Activated effector memory CD4-positive, alpha-beta T cell treated with anti-CD3 and anti-CD28 coated beads, Interleukin-2, amount 50 U/mL, for 16 hours (primary cell): ENCODE measurements around the gene C6orf120.
"Not testable (repeated sequence)": the region's sequence is repeated elsewhere in the genome, so short reads cannot be mapped to it uniquely, and the experiment has no call there.

ENCODE experiments used
- DNase-seq: peaks from one replicate; pipeline ENCODE4 v3.0.0-alpha.2; 2020

C6orf120 gene

DNA sequence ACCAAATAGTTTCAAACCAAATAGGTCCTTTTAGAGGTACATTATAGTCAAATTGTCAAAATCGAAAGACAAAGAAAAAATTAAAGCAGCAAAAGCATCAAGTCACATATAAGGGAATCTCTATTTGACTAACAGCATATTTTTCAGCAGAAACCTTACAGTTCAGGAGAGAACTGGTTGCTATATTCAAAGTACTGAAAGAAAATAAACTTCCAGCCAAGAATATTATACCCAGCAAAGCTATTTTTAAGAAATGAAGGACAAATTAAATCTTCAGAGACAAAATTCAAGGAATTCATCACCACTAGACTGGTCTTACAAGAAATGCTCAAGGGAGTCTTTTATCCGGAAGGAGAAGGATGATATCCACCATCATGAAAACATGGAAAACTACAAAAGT lies 16.1 kb upstream of the C6orf120 start:
- DNase-seq: no peak

DNA sequence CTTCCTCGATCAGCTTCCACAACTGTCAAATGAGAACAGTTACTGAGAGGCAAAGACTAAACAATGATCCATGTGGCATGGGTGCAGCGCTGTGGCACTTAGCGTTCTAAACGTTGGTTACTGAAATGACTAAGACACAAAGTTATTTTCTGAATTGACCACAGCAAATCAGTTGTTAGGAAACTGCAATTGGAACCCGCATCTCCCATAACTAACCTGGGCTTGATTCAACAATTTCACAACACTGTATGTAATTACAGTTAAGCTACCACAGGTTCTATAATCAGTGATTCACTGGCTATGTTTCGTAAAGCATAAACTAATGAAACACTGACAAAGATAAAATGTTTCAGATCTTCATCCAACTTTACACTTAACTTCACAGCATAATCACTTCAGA lies 12.6 kb upstream of the C6orf120 start:
- DNase-seq: no peak

DNA sequence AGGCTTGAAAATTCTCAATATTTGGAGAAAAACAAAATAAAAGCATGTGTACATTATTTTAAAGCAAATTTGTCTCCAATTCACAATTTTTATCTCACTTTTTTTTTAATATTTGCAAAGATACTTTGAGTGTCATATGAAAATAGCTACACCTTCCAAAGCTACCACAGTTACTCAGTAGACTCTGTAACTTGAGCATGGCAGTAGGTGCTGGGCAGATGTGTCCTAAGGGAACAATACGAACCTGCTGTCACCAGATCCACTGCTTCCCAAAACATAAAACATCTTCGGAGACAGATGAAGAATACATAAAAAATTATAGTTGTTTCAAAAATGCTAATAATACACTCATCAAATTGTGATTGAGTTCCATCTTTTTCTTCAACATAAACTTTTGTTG lies 10.7 kb upstream of the C6orf120 start:
- DNase-seq: no peak

DNA sequence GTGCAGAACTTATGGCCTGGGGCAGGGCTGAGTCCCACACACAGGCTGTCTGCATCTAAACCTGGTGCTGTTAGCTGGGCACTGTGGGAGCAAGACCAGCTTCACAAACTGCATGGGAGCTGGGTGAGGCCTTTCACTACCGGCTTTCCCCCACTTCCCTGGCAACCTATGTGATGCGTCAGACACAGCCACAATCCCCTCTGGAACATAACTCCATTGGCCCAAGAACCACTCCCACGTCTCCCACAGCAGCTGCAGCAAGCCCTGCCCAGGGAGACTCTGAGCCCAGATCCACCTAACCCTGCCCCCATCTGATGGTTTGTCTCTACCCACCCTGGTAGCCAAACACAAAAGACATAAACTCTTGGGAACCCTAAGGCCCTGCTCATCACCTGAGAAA lies 9.4 kb upstream of the C6orf120 start:
- DNase-seq: no peak

DNA sequence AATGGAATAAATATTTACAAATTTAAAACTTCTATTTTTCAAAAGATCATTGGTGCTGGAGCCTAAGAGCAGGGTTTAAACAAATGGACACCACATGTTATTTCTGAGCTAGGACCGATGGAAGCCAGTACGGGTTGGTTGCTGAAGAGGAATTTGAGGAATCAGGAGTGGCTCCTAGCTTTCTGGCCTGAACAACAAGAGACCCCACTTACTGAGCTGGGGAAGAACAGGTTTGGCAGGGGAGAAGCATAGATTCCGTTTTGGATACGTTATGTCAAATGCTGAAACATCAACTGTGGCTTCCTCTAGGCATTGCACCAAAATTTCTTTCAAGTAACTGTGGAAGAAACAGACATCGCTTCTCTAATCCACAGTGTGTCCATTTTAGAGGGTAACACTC lies 6.8 kb upstream of the C6orf120 start:
- no peak for DNase-seq

DNA sequence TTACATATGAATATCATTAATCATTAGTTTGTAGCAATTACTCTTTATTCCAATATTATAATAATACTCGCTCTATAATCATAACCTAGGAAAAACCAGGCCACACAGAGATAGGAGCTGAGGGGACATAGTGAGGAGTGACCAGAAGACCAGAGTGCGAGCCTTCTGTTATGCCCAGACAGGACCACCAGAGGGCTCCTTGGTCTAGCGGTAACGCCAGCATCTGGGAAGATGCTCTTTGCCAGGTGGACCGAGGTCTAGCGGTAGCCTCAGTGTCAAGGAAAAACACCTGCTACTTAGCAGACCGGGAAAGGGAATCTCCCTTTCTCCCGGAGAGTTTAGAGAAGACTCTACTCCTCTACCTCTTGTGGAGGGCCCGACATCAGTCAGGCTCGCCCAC lies 4.8 kb upstream of the C6orf120 start:
- DNase-seq: not testable (repeated sequence)

DNA sequence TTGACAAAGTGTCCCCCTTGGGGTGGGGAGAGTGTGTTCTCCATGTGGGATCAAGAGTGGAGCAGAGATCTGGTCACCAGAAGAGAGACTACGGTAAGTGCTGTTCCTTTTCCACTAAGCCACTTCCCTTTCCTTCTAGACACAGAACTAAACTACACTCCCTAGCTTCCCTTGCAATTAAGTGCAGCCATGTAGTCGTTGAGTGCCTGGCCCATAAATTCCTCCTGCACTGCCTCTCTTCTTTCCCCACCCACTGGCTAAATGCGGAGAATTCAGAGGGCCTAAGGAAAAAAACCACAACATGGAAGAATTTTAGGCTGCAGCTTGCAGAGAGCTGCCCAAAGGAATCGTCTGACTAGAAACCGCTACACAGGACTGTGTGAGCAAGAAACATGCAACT lies 1.6 kb upstream of the C6orf120 start:
- no peak for DNase-seq

DNA sequence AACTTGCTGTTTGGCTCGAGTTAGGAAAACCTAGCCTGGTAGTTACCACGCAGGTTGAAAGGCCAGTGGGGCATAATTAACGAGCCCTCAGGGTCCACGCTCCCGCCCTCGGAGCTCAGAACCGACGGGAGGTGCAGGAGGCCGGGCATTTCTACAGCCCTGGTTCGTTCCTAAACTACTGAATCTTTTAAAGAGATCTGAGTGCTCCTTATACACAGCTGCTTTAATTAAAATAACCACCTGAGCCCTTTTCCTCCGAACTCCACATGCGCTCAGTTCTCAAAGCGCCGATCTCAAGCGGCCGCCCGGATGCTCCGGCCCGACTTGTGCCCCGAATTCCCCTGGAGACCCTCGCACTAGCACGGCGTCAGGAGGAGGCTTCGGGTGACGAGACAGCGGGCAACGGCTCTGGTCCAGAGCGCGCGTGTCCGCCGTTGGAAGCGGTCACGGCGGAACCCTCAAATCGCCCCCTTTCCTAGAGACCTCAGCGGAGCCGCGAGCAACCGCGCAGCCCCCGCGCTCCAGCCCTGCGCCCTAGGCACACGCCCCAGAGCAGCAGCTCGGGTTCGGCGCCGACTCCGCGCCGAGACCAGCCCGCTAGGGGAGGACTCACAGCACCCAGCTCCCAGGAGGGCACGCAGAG lies 494 bp upstream of the C6orf120 start:
- no peak for DNase-seq

DNA sequence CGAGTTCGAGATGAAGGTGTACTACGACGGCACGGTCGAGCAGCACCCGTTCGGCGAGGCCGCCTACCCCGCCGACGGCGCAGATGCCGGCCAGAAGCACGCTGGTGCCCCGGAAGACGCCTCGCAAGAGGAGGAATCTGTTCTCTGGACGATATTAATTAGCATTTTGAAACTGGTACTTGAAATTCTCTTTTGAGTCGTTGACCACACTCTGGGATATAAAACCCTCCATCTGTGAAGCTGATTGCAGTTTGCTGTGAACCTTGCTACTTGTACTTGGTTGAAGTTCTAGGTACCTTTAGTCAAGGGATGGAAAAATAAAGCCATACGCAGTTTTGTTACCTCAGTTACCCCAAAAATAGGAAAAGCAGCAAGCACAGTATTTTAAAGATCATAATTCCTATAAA lies 917 bp downstream of the C6orf120 start:
- DNase-seq: no peak

DNA sequence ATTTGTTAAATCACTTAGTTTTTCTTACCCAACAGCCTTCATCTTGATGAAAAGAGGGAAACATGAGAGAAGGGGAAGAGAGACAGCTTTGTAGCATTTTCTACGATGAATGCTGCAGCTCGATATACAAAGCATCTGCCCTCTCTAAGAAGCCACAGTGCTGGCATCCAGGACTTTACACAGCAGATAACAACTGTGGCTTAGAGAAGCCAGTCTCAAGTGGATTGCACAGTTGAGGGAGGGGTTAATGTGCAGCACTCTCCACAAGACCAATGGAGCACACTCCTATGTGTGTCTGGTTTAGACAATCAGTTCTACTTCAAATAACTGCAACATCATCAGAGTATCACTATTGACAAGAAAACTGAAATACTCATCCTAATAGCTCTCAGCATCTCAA lies 5.8 kb downstream of the C6orf120 start:
- no peak for DNase-seq

DNA sequence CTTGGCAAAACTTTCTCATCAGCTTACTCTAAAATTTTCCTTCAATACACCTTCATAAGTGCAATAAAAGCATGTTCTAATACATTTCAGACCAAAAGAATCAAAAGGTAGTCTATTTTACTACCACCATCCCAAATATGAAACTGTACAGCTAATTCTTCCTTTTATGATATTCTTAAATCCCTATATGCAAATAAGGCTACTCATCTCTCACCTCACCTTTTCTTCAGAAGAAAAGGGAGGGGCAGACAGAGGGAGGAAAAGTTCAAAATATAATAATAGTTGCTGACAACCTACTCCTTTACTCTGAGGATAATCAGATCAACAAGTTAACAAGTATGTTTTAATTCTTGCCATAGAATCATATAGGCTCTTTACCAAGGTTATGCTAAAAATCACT lies 7.4 kb downstream of the C6orf120 start:
- no peak for DNase-seq

DNA sequence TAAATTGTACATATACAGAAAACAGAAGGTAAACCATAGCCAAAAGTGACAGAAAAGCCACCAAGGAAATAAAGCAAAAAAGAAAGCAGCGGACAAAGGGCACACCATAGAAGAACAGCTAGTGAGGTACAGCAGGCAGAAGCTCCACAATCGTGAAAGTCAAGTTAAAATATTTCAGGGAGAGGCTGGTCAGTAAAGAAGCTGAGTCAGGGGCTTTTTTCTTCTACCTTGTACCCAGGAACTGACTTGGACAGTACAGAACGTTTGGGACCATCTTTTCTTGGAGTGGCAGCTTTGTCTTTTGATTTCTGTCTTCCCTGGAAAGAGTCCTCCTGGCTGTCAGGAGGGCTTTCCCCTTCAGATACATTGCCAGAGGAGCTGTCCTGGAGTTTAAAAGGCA lies 8.1 kb downstream of the C6orf120 start:
- DNase-seq: no peak

DNA sequence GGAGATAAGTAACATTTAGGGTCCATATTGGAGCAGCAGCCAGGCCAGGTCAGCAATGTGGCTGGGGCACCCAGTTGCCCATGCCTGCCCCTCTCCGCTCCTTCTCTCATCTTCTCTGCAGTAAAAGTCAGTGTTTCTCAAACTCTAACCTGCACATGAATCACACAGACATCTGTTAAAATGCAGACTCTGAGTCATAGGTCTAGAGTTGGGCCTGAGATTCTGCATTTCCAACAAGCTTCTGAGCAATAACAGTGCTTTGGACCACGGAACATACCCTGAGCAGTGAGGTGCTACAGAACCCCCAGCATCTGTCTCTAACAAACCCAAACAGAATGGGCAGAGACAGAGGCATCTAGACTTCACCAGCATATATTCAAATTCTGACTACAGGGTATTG lies 12.3 kb downstream of the C6orf120 start:
- DNase-seq: no peak

DNA sequence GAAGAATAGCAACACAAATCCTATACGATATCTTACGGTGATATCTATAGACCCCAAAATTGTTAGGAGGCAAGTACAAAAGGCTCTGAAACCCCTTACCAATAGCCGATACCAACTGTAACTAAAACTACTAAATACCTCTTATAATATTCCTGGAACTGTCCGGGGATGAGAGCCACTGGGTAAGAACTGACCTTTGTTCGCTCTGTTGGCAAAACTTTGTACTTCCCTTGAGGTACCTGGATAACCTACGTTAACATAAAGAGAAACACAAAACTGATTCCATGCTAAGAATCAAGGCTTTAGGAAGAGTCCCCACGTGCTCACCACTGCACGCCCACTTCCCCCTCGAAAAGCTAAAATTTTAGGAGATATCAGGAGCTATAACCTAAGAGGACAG lies 12.7 kb downstream of the C6orf120 start:
- no peak for DNase-seq

DNA sequence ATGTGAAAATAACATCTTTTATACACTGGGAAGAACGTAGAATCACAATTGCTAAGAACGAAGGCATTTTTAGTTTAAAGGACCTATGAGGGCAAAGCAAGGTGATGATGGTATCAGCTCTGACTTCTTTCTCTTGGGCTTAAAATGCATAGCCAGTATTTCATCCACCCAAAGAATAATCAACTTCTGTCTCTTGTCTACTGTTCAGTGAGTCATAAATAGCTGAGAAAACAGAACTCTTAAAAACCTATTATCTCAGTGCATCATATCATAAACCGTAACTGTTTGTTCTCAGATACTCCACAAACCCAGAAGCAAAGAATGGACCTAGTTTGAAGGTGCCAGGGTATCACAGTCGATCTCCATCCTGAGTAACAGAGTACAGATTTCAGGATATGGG lies 17.2 kb downstream of the C6orf120 start:
- no peak for DNase-seq

DNA sequence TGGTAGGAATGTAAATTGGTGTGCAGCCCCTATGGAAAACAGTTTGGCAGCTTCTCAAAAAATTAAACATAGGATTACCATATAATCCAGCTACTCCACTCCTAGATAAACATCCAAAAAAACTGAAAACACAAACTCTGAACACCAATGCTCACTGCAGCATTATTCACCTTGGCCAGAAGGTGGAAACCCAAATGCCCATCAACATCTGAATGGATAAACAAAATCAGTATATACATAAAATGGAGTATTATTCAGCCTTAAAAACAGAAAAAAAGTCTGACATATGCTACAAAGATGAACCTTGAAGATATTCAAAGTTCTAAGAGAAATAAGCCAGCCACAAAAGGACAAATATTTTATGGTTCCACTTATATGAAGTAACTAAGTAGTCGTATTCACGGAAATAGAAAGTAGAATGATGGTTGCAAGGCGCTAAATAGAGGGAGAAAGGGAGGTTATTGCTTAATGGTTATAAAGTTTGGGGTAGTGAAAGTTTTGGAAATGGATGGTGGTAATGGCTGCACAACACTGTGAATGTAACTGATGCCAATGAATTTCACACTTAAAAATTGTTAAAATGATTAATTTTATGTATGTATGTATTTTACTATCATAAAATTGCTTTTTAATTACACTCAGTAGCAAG lies 18.4 kb downstream of the C6orf120 start:
- no peak for DNase-seq

DNA sequence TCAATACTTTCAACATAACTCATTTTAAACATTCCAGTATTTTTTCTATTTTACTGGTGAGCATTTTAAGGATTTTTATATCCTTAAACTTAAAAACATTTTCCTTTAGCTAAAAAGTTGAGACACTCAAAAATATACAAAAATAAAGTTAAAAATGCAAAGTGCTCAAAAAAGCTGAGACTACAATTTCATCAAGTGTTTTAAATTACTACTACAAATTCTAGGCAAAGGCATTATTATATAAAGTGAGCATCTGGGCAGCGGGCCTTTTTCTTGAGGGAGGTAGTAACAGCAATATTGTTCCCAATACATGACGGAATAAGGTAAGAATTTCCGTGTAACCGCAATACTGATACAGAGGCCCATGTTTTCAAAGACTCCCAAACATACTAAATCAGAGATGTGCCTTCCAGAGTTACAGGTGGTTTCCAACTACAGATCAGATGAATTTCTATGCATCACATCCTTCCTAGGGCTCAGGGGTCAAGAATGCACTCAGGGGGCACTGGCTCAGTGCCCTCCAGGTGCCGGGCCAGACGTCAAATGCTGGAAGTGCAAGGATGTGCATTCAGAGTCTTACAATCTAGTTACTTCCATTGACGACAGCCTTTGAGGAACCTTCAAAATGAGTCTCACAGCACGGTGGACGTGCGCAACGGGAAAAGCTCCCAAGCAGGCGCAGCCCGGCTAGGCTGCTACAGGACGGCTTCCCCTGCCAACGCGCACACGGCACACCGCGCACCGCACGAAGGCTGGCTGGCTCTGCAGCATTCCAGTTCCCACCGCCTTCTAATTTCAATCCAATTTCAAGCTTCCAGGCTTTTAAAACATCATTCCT lies 20.7 kb downstream of the C6orf120 start:
- DNase-seq: peak; percentile 78

DNA sequence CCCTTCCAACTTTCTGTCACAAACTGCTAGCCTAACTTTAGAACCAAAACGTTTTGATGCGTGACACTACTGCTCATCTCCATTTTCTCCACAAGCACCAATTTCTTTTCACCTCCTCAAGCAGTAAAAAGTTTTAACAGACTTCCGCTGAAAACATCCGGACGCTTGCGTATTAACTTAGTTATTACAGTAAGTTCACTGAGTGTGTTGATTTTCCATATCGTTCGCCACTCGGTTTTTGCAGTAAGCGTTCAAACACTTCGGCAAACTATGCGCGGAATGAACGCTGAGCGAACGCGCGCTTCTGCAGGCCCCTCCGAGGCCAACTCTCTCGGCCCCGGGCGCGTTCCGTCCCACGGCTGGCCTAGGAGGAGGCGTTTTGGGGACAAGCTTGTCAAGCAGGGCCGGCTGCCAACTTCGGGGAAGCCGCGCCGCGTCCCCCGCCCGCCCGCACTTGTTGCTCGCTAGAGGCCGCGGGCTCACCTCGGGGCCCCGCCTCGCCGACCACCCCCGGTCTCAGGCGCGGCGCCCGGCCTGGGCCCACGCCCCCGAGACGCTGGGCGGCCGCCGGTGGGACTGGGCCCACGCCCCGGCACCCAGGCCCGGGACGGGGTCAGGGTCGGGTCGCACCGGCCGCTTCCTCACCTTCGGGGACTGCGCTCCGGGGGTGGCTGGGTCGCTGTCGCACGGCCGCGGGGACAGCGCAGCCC lies 21.4 kb downstream of the C6orf120 start:
- peak; percentile 89 for DNase-seq

DNA sequence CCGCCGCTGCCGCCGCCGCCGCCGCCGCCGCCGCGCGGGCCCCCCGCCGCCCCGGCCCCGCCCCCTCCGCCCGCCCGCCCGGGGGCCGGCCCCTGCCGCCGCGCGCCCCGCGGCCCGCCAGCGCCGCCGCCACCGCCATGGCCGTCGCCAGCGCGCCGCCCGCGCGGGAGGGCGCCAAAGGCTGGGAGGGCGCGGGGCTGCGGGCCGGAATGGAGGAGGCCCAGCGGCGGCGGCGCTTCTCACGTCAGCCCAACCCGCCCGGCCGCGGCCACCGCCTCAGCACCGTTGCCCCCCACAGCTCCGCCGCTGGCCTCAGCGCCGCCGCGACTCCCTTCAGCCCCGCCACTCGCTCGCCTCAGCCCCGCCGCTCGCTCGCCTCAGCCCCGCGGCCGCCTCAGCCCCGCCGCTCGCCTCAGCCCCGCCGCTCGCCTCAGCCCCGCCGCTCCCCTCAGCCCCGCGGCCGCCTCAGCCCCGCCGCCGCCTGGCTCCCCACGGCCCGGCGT lies 22.1 kb downstream of the C6orf120 start:
- peak; percentile 83 for DNase-seq

DNA sequence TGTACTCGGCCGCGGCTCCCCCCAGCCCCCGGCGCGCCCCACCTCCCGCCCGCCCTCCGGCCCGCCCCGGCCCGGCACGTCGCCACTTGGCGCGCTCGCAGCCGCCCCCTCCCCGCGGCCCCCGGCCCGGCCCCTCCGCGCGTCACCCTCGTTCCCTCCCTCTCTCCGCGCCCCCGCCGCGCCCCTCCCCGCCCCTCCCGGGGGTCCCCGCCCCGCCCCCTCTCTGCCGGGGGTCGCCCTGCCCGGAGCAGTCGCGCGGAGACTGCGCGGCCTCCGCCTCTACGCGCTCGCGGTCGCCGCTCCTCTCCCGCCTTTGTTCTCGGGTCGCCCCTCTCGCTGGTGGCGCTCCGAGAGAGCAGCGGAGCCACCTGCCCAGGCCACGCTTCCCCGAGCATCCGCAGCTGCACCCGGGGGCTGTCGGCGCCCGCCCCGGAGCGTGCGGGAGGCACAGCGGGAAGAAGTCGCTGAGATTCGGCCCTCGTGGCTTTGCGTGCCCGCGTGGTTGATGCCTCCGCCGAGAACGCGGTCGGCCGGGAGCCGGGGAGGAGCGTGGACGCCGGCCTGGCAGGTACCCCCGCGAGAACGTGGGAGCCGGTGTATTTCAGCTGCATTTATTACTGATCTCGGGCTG lies 22.7 kb downstream of the C6orf120 start, which contains the start of gene PHF10:
TSS of gene PHF10 (minus strand) at position 7 of the 631 bp plus-strand sequence. CDS start 569 bp downstream, outside the sequence.
- DNase-seq: peak; percentile 89

DNA sequence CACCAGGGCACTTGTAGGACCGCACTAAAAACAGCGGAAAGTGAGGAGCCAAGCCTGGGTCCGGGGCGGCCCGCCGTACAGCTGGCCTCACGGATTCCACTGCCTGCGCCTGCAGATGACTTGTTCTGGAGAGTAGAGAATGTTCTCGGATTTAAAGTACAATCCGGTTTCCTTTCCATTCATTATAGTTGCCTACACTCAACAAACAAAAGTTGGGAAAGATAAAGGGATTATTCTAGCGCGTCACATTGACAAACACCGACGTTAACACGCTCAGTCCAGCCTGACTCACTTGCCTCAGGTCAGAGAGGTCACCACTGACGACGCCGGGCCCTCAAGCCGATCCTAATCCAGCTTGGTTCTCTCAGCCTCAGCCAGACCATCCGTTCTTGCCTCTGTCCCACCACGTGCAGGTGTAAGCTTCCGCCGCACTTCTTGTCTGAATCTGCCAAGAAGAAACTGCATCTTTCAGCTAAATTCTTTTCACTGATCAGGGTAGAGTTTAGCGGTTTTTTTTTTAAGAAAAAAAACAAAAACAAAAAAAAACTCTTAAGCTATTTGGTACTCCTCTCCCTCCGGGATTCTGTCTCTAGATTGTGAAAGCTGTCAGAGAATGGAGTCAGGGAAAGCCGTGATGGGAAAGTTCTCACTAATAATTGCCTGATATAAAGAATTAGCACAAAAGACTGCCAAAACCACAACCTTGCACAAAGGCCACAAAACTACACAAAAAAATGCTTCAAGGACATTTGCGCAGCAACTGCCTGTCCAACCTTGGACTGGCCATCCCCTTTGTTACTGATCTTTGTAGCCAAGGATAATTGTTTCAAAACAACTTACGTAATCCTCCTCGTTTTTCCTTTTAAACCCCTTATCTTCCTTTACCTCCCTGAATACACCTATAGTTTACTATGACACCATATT lies 23.5 kb downstream of the C6orf120 start:
- no peak for DNase-seq

DNA sequence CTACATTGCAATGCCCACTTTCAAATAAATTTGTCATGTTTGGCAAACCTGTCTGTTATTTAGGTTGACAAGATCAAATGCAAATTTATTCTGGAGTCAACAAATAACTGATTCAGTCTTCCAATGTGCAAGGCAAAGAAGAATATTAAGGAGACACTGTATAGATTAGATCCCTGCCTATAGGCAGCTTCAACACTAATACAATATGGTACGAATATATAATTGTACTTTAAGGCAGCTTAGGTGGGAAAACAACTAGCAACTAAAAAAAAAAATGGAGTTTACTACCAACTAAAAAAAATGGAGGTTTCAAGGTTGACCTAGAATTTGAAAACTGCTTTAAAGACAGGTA lies 24.1 kb downstream of the C6orf120 start:
- no peak for DNase-seq
